ENCODE results near the gene NAA80. TPM values are rescaled to one million over a fixed set of nuclear protein-coding genes. Genes with fewer than 3 reads are reported as not detected.
A peak's percentile ranks its signal among the peaks of the same experiment; 100 is the strongest.
"Not testable (repeated sequence)": the region's sequence is repeated elsewhere in the genome, so short reads cannot be mapped to it uniquely, and the experiment has no call there.

The NAA80 gene
- total RNA-seq, 1 donor from 2014 or later: 20.1 TPM

GRCh38 chr3:50292159-50293078, 6.8 kb downstream of the NAA80 start, which contains the start of gene IFRD2:
Gene IFRD2 (minus strand): TSS chr3:50292429. CDS start chr3:50292274, 155 bp downstream.
- DNase-seq (ENCODE audit: low read depth): peak; percentile 99

DNA sequence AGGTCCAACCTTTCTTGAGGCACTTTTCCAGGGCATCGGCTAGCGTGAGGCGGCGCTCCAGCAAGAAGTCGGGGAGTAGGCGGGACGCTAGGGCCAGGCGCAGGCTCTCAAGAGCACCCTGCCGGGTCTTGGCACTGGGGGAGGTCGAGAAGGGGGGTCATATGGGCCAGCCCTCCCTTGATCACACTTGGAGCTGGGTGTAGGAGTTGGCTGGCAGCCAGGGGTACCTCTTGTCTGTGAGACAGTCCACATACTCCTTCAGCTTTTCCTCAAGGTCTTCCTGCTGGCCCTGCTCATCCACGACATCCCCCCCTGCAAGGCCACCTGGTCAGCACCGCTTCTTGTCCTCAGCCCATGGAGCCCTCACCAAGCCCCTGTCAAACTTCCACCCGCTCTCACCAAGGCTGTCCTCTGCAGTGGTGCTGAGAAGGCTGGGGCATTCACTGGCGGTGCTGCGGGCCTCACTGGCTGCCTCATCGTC, 9.0 kb downstream of the NAA80 start:
- DNase-seq (ENCODE audit: low read depth): no peak

DNA sequence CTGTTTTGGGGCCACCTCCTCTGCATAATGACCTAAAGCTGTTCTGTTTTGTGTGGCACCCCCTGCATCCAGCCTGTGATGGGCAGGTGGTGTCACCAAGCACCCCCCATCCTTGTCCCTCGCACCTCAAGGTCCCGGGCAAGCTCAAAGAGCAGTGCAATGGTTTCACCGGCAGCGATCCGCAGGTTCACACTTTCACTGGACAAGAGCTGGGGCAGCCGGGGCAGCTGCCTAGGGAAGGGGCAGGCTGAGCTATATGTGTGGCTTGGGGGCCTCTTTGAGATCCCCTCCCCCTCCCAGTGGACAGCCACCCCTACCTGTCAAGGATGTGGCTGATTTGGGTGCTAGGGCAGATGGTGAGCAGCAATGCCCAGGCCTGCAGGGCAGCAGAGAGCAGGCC, 10.1 kb downstream of the NAA80 start:
- DNase-seq (ENCODE audit: low read depth): no peak

DNA sequence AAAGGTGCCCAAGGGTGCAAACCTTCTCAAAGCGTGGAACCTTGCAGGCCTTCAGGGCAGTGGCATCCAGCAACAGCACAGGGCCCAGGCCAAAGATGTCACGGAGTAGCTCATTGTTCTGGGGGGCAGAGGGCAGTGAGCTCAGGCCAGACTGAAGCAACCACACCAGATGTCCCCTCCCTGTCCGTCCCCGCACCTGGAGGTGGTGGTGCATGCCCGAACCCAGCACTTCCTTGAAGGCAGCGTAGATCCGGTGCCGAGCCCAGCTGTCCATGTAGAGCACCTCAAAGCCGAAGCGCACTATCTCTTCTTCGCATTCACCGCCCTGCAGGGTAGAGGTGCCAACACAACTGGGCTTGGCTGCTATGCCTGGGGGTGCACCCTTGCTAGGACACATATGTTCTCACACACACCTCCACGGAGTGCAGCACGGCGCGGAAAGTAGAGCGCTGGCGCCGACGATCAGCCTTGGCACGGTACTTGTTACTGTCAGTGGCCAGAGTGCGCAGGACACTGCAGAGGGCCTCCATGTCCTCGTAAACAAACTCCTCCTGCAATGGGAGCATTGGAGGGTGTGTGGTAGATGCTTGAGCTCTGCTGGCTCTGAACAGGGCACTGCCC, 10.7 kb downstream of the NAA80 start:
- DNase-seq (ENCODE audit: low read depth): no peak

DNA sequence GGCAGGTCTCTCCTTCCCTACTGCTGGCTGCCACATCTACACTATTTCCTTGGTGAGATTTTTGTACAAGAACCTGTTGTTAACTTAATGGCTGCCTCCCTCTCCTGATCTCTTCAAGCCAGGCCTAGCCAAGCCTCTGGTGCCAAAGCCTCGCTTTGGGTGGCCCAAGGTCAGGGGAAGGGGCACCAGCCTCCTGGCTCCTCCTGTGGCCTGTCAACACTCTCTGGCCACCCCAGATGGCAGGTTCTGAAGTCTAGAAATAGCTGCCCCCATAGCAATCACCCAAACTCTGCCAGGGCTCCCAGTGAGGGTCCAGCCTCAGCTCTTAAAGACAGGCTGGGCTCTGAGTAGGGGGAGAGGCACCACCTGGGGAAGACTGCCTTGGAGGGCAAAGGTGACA, 11.9 kb downstream of the NAA80 start:
- DNase-seq (ENCODE audit: low read depth): no peak

DNA sequence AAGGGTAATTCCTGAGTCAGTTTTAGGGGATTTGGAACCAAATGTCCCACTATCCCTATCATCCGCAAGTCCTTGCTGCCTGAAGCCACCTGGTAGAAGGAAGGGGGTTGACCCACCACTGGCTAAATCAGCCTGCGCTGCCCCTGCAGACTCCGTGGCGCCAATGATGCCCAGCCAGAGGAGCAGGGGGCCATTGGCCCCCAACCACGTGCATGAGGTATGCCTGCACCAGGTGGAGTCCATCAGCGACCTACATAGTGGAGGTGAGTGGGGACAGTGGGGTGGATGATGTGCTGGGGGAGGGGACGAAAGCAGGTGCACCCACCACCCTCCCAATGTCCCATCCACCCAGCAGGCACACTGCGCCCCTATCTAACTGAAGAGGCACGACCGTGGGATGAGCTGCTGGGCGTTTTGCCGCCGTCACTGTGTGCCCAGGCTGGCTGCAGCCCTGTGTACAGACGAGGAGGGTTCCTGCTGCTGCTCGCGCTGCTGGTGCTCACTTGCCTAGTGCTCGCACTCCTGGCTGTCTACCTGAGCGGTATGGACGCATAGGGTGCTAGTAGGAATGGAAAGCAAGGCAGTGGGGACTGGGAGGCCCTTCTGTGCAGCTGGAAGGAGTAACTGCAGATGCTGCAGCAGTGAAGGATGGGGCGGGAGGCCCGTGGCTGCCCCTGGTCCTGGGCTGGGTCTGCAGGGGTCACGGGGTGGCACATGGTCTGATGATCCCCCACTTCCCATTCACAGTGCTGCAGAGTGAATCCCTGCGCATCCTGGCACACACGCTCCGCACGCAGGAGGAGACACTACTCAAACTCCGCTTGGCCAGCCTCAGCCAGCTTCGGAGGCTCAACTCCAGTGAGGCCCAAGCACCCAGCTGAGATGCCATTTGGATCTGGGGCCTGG, 12.6 kb downstream of the NAA80 start:
- DNase-seq (ENCODE audit: low read depth): no peak

DNA sequence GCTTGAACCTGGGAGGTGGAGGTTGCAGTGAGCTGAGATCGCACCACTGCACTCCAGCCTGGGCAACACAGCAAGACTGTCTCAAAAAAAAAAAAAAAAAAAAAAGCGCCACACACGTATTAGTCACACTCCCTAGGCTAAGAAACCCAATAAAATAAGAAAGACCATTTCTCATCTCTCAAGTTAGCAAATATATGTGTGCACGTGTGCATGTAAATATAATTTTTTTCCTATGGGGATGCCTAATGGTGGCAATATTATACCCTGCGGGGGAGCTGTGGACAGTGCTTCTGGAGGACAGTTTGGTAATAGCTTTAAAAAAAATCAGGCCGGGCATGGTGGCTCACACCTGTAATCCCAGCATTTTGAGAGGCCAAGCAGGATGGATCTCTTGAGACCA, 15.1 kb downstream of the NAA80 start:
- not testable (repeated sequence) for DNase-seq (ENCODE audit: low read depth)

DNA sequence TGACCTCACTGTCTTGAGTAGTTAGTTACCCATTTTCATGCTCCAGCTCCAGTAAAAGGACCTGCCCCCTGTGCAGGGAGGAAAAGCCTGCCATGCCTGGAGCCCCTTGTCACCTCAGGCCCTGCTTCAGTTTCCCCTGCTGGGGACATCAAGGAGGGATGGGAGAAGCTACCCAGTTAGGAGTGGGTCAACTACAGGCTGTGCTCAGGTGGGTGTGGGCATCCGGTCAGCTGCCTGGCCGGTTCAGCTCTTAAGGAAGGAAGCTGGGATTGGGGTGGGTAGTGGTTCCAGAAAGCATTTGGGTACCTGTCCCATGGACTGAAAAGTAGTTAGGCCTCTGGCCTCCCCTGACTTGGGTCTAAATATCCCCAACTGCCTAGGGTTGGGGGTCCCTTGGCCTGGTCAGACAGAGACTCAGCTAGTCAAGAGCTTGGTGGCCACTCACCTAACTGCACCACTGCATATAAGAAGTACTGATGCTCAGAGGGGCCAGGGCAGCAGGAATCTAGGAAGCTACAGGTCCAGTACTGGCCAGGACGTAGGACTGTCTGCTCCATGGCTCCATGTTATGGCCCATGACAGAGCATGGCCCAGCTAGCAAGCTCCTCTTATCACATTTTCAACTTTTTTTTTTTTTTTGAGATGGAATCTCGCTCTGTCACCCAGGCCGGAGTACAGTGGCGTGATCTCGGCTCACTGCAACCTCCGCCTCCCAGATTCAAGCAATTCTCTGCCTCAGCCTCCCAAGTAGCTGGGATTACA, 19.8 kb downstream of the NAA80 start:
- DNase-seq (ENCODE audit: low read depth): no peak

- DNase-seq (ENCODE audit: low read depth): peak; percentile 83
Measured at GRCh38 chr3:50278880-50279224, 20.4 kb downstream of the NAA80 start, which contains the start of gene LSMEM2. Gene LSMEM2 (plus strand): TSS chr3:50279087. CDS start chr3:50279114, 27 bp downstream.

- no peak for DNase-seq (ENCODE audit: low read depth)
Measured at GRCh38 chr3:50278123-50278879, 20.9 kb downstream of the NAA80 start.

DNA sequence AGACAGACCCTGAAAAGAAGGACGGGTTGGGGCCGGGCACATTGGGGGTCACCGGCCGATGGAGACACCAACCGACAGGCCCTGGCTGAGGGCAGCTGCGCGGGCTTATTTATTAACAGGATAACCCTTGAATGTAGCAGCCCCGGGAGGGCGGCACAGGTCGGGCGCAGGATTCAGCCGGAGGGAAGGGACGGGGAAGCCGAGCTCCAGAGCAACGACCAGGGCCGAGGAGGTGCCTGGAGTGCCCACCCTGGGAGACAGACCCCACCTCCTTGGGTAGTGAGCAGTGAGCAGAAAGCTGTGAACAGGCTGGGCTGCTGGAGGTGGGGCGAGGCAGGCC, 22.5 kb downstream of the NAA80 start:
- DNase-seq (ENCODE audit: low read depth): no peak

DNA sequence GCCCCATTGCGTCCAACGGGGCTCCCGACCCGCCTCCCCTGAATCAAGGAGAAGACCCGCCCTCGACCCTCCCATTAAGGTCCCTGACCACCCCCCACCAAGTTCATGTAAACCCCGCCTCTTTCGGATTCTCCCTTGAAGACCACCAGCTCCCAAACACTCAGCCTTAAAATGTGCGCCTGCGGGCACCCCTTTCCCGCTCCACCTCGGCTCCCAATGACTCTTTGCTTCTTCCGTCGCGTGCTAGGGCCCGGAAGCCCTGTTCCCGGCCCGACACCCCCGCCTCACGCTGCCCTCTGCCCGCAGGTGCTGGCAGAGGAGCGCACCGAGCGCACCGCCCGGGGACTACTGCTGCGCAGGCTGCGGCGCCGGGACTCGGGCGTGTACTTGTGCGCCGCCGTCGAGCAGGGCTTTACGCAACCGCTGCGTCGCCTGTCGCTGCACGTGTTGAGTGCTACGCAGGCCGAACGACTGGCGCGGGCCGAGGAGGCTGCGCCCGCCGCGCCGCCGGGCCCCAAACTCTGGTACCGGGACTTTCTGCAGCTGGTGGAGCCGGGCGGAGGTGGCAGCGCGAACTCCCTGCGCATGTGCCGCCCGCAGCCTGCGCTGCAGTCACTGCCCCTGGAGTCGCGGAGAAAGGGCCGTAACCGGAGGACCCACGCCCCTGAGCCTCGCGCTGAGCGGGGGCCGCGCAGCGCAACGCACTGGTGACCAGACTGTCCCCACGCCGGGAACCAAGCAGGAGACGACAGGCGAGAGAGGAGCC, 23.0 kb downstream of the NAA80 start:
- DNase-seq (ENCODE audit: low read depth): no peak

DNA sequence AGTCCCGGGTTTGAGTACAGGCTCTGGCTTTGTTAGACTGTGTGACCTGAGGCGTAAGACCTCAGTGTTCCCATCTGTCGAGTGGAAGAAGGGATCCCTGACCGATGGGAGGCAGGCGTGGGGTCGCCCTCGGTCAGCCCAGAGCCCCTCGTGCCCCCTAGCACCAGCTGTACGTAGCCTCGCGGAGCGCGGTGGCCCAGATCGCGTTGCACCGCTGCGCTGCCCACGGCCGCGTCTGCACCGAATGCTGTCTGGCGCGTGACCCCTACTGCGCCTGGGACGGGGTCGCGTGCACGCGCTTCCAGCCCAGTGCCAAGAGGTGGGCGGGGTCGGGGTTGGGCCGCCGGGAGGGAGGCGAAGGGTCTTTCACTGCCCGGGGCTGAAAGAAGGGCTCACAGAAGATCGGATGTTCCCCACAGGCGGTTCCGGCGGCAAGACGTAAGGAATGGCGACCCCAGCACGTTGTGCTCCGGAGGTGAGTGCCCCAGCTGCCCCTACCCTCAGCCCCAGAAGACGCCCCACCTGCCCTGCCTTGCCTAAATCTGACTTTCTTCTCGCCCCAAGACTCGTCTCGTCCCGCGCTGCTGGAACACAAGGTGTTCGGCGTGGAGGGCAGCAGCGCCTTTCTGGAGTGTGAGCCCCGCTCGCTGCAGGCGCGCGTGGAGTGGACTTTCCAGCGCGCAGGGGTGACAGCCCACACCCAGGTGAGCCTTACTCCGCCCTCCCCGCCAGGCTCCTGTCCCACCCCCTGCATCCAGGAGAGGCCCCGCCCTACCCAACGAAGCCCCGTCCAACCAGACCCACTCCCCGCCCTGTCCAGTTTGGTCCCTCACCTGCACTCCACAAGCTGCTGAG, 23.8 kb downstream of the NAA80 start:
- no peak for DNase-seq (ENCODE audit: low read depth)

GRCh38 chr3:50274371-50275104, 24.7 kb downstream of the NAA80 start:
- DNase-seq (ENCODE audit: low read depth): no peak

DNA sequence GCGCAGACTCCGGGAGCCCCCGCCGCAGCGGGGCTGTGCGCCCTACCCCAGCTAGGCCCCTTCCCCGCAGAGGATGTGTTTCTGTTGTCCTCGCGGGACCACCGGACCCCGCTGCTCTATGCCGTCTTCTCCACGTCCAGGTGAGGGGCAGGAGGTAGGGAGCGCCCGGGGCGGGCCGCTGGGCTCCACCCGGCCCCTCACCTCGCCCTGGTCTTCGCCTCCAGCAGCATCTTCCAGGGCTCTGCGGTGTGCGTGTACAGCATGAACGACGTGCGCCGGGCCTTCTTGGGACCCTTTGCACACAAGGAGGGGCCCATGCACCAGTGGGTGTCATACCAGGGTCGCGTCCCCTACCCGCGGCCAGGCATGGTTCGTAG, 25.5 kb downstream of the NAA80 start:
- DNase-seq (ENCODE audit: low read depth): no peak

GRCh38 chr3:50272911-50273688, 26.1 kb downstream of the NAA80 start:
- peak; percentile 77 for DNase-seq (ENCODE audit: low read depth)

DNA sequence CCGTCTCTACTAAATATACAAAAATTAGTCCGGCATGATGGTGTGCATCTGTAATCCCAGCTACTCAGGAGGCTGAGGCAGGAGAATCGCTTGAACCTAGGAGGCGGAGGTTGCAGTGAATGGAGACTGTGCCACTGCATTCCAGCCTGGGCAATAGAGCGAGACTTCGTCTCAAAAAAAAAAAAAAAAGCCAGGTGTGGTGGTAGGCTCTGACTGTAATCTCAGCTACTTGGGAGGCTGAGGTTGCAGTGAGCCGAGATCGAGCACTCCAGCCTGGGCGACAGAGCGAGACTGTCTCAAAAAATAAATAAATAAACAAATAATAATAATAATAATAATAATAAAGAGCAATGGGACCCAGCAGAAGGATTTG, 26.7 kb downstream of the NAA80 start:
- DNase-seq (ENCODE audit: low read depth): not testable (repeated sequence)
